GM21423 (cell line): ENCODE data around the gene ADARB2.

Experiments
- ATAC-seq: cut with Tn5 transposase; IDR thresholded peaks from one replicate; pipeline ENCODE4 v1.9.1; 2021; ENCODE audit warnings: mild to moderate bottlenecking, moderate library complexity; ENCODE audit not compliant: unreplicated experiment

Gene ADARB2

DNA sequence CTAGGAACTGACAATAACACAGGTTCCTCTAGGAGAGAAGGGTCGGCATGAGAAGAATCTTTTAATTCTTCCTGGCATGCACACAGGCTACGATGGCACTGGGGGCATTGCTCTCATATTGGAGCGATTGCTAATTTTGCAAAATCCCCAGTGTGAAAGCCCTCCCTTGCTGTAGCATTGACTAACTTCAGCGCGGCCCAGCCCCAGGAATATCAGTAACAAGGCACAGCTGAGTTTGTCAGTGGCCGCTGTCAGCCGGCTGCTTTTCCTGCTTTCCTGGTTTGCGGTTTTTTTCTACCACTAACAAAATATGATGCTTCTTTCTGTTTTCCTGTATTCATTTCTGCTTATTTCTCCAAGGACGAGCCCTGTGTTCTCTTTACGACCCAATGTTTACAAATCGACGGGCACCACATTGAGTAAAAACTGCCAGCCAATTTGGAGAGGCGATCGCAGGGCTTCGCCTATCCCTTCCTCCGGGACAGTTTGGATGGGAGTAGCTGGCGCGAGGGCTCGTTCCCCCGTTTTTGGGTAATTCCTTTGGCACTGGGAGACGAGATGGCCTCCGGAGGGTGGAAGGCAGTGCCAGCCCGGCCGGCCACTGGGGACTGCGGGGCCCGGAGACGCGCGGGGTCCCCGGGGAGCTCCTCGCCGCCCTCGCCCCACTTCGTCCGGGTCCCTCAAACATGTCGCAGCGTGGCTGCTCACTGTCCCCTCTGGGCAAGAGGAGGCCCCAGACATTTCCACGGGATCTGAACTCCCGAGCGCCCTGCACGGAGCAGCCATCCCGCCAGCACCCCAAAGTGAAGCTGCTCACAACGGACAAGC lies 967 bp downstream of the ADARB2 start:
- ATAC-seq, result no peak

DNA sequence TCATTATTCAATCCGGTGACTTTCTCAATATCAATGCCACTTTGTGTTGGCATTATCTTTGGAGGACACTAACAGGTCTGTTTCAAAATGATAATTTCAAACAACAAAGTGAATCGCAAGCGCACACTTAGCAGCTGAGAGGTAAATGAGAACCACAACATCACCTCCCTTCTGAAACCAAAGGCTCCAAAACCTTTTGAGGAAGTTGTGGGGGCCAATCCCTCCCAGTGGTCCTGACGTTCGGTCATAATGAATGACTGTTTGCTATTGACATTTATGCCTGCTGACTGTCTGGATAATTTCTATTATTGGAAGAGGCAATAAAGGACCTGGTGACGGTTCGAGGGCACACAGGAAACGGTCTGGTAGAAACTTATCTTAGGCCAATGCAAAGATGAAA lies 1.8 kb downstream of the ADARB2 start:
- ATAC-seq, result no peak

DNA sequence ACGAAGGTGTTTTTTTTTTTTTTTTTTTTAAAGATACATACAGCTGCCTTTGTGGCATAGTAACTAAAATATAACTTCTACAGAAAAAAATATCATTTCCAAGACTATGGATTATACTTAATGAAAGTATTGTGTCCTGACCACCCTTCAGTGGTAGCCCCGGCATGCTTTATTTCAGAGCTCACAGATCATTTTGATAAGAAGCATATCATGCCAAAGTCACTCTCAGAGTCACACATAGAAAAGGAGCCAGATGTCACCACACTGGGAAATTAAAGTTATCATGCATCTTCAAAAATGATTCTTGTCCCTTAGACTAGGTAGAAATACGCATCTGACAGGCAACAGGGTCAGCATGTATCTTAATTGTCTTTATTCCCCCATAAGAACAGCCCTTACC lies 3.0 kb downstream of the ADARB2 start:
- ATAC-seq, result no peak

DNA sequence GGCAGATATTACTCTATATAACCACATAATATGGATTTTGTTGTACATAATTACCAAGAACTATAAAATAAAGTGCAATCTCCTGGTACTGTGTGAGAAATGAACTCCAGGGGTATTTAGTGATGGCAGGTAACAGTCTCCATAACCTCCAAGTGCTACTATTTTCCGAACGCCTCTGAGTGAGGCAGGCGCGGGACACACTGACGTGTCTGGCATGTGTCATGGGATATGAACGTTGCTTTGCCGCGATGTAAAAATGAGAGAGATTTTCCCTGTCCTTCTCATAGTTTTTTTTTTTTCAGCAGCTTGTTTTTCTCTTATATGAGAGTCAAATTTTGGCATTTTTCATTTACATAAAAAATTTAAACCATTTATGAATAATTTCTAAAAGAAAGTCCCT lies 3.6 kb downstream of the ADARB2 start:
- ATAC-seq, result no peak

DNA sequence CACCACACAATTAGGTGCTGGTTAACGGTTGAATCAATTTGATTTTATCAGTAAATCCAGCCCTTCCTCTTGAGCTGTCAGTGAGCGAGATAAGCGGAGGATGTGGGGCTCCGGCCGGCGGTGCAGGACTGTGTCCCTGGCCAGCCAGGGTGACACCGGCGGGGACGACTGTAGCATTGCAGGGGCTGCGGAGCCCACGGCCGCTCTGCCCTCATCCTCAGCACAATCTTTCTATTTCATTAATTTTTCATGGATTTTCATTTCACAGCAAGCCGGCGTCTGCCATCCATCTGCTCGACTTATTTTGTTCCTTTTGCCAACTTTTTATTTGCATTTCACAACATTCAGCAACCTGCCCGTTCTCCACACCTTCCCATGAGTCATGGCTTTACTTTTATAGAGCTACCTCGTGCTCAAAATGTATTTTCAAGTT lies 4.7 kb downstream of the ADARB2 start:
- ATAC-seq, result no peak

DNA sequence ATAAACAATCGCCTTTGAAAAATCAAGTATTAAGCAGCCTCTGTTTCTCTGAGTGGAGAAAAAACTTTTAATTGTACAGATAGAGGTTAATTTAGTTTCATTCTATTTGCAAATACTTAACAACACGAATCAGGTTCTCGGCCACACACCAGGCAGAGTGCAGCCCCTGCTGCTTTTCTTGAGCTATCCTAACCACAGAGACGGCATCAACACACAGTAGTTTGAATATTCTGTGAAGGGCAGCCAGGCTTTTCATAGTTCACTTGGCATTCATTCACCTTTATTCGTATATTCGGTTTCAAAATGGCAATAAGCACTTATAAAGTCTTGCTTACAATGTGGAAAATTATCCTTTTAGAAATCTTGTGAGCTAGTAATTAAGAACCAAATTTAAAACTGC lies 5.7 kb downstream of the ADARB2 start:
- no peak for ATAC-seq

DNA sequence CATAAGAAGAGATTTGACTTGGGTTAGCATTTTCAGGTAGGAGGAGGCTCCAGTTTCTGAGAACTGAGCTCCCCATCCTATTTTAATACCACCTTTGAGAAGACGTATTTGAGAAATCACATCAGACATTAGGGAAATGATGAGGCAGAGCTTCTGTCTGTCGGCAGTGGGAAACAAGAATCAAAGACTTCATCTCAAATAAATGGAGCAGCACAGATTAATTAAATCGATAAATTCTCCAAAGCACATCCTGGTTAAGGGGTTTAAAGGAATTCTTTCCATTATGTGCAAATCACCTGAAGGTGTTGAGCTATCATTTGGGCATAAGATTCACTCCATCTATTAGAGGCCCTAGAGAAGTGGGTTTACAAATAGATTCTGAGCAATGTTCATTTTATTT lies 7.6 kb downstream of the ADARB2 start:
- no peak for ATAC-seq

DNA sequence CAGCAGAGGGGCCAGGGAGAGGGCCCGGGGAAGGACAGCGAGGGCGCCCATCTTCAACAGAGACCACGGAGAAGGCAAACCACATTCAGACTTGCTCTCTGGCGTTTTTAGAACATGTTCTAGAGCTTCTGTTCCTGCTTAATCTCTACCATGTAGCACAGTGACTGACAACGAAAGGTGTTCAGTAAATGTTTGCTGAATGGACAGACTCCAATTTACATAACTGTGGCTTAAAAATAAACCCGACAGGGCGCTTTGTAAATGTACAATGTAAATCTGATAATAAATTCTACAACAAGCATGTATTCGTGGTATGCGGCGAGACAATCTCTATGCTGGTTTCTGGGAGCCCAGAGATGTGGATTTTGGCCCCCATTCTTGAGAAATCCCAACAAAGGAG lies 10.5 kb downstream of the ADARB2 start:
- no peak for ATAC-seq

DNA sequence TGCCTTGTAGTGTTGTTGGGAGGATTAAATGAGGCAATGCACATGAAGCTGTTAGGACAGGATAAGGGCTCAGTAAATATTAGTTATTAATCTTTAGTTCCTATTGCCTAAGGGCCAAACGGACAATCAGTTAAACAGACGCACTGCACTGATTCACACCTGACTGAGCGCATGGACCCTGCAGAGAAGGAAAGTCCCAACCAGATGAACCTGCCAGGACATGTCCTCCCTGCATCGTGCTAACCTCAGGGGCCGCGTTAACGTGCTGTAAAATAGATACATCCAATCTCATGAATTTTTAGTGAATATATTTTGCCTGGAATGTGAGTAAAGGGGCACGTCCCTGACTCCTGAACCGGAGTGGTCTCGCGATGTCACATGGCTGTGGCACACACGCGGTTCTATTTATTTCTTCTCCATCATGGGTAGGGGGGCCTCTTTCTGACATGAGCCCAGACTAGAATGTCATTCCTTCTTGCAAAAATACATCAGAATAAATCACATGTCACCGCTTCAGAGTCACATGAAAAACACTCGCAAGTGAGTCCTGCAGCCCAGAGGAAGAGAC lies 12.3 kb downstream of the ADARB2 start:
- no peak for ATAC-seq

DNA sequence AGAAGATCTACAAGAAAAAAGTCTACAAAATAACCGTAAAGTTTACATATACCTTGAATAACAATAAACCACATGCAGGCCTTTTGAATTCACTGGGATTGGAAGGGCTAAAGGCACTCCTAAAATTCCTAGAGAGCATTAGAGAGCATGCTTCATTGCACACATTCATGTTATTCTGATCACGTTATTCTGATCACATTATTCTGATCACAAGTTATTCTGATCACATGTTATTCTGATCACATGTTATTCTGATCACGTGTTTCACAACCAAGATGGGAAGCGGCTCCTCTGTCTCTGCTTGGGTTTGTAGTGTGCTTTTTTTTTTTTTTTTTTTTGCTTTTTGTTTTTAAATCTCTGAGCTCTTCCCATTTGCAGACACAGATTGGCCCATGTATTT lies 20.5 kb downstream of the ADARB2 start:
- ATAC-seq, result no peak

DNA sequence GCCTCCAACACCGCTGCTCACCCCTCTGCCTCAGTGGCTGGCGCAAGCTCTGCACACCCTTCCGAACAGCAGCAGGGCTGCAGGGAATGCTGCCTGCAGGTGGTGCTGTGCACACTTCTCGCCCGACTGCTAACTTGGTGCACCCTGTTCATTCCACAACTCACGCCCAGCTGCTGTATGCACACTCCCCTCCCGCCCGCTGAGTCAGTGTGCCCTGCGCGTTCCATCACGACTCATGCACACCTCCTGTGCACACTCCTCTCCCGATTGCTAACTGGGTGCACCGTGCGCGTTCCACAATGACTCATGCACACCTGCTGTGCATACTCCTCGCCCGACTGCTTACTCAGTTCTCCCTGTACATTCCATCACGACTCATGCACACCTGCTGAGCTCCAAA lies 21.5 kb downstream of the ADARB2 start:
- ATAC-seq, result no peak

DNA sequence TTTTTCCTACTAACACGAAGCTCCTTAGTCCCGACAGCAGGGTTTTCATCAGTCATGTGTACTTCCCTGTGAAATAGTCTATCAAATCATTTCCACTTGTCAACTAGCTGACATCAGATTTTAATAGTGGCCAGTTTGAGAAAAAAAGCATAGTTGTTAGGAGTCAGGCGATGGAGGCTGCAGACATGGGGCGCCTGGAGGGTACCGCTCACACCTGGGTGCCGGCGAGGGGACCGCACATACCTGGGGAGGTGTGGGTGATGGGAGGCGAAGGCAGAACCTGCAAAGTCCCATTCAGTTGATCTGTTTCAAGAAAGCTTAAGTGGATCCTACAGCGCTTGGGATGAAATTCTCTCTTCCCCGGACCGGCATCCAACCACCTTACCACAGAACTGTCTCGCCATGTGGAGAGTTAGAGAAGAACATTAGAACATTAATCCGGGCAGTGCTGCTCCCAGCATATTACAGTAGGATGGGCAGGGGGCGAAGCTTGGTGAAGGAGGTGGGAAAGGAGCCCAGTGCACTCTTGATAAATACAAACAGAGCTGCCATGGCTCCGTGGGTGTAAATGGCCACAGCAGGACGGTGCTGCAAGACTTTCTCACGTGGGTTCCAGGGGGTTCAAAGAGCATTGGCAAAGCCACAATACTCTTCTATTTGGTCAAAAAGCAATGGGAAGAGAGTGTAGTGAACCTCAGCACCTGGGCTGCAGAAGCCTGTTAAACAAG lies 24.2 kb downstream of the ADARB2 start:
- no peak for ATAC-seq

DNA sequence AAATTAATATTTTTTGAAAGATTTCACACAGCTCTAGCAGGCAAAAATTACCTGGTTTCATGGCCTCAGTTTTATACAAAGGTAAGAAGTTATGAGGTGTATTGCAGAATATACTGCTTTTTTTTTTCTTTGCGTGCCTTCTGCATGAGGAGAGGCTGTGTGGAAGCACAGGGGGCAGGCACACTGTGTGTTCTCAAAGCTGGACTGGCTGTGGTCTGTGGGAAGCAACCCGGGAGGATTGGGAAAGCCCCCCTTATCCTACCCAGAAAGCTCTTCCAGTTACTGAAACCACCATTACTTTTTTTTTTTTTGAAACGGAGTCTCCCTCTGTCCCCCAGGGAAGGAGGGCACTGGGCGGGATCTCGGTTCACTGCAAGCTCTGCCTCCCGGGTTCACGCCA lies 25.0 kb downstream of the ADARB2 start:
- no peak for ATAC-seq

DNA sequence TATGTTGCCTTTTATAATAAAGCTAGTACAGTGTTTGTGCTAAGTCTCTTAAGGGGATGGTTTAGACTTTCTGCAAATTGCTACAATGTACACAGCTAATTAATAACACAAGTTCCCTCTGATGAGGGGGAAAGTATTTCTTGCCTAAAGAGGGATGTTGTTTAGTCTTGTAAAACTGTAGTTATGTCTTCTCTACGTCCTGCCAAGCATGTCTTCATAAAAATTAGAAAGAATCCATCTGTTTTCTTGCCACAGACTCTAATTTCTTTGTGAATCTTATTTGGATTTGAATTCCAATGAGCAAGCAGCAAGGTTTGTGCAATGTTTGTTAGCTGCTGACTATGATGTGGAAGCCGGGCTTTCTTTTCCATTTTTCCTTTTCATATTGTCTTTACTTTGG lies 28.2 kb downstream of the ADARB2 start:
- ATAC-seq, result no peak

DNA sequence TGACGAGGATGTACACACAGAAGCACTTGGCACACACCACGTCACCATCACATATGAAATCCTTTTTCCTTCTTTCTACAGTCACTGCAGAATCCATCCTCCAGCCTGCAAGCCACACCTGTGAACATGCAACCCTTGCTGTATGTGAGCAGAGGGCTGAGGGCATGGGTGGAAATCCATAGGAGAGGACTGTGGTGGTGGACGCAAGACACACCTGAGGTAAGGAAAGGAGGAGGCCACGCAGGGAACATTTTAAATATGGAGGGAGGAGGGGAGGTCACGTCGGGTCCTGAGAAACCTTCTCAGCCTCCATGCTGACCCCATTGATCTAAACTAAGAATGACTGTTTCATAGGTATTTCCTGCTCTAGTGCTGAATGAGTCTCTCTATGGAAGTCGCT lies 28.6 kb downstream of the ADARB2 start:
- ATAC-seq, result no peak

DNA sequence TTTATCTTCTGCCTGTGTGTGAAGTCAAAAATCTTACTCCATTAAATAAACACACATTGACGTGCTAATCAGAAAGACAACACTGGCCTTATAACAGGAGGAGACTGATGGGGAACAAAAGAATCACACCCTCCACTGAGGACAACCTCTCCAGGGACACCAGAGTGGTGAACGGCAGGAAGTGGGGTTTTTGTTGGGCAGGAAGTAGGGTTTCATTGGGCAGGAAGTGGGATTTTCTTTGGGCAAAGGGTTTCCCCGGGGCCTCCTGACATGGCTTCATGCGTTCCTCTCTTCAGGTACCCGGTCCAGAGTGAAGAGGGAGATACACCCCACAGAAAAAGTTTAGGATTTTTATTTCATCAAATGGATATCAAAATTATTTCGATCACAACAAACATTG lies 30.6 kb downstream of the ADARB2 start:
- ATAC-seq, result peak; percentile 69

DNA sequence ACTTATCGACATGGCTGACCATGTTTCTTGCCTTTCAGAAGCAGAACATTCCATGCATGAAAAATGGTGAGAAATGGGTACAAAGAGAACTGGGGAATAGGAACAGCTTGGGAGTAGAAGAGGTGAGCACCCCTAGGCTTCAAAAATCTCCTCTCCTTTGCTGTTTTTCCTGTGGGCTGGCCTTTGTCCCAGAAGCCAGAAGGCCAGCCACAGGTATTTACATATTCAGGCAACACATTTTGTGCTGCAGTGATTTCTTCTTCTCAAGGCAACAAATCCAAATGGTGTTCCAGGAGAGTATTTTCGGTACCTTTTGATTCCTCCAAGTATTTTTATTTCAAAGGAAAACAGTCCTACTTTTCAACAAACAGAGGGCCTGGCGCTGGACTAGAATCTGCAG lies 31.1 kb downstream of the ADARB2 start:
- no peak for ATAC-seq

DNA sequence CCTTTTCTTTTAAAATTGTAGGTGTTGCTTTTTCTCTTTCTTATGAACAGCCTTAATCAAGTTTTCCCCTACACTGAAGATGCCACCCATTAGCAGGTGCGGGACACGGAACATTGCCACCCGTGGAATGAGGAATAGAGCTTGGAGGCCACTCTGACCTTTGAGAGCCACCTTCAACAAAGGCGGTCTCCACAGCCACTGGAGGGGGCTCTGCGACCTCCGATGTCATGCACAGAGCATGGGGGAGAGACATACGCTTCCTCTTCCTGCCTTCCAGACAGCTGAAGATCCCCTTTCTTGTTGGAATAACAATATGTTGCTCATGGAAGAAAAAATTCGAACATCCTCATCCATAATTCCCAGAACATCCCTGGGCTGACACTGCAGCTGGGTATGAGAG lies 39.1 kb downstream of the ADARB2 start:
- no peak for ATAC-seq

DNA sequence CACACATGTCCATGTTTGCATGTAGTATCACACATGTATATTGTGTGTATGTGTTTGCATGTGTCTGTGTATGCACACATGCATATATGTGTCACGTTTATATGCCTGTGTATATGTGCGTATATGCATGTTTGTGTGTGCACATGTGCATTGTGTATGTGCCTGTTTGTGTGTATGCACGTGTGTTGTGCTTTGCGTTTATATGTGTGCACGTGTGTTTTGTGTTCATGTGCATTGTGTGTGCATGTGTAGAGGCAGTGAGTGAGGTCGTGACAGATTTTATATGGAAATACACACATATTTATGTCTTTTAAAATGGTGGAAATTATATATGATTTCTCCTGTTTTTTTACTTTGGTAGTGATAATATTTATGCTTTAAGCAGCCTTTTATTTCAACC lies 41.2 kb downstream of the ADARB2 start:
- ATAC-seq, result no peak

DNA sequence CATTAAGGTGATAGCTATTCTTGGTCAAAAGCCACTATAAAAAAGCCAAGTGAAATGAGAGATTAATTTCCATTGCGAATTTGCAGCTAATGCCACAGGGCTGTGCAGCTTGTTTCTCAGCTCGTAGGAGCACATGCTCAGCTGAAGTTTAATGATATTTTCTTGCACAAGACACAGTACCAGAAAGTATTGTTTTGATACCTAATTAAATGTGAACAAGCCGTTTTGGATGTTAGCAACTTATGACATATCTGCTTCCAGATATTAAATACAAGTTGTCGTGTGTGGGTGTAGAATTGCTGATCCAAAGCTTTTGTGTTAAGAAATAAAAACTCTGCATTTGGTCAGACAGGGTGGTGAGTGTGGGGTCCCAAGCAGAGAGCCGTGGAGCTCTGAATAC lies 47.2 kb downstream of the ADARB2 start:
- ATAC-seq, result no peak

DNA sequence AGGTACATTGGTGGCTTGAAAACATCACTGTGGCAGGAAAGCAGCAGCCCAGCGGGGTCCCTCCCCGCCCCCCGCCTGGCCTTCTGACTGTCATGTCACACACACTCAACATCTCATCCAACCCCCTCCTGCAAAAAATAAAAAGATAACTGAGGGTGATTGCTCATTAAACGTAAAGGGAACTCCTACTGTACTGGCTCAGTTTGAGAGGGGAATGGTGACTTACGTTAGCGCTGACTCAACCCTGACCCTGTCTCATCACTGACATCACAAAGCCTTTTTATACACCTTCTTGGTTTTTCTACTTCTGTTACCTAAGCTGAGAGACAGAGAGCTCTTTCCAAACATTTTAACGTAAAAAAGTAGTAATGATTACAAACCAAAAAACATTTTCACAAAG lies 48.8 kb downstream of the ADARB2 start:
- ATAC-seq, result no peak

DNA sequence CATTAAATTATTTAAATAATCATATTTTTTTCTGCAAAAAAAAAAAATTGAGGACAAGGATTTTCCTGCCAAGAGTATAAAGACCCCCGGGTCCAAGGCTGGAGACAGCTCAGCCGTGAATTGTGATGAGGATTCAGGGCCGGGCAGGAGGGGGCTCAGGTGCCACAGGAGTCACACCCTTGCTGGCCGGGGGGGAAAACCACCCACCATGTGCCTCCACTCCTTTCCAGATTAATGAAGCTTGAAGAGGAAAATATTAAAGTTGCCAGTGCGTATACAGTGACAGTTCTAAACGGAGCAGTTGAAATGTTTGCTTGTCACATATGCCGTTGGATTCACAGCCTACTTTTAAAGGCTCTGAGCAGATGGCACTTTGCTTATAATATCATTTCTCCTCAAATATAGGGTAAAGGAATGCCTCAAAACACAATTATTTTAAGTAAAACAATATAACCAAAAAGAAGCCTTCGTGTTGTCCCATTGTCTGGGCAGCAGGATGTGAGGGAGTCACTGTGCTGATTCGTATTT lies 49.6 kb downstream of the ADARB2 start:
- ATAC-seq, result no peak
